ENCODE data around the gene CHRM2. TPM values are rescaled to one million over a fixed set of nuclear protein-coding genes. Genes with fewer than 3 reads are reported as not detected.

The CHRM2 gene
- total RNA-seq, 6 donors from 2014 or later, result 1.3 to 8.5 (median 3.0) TPM

GRCh38 chr7:137000621-137001020, 132.2 kb downstream of the CHRM2 start:
- no peaks in the 10 kb centered on the region for H3K9me3 ChIP-seq
- no peaks in the 10 kb centered on the region for H3K27me3 ChIP-seq
- H3K4me3 ChIP-seq, result no peak overlapping the region
- H3K27ac ChIP-seq, result no peak overlapping the region
- H3K36me3 ChIP-seq, result no peaks in the 10 kb centered on the region
- DNase-seq (no peak), ATAC-seq (ENCODE audit: low FRiP score in 2 of 2) (no peak)
- TF ChIP-seq POLR2A (IDR thresholded peaks at IDR 0.05), result no peak
- TF ChIP-seq POLR2AphosphoS5 (IDR thresholded peaks at IDR 0.05), result no peak
- no peak for TF ChIP-seq CTCF (IDR thresholded peaks at IDR 0.05)
- no peak for TF ChIP-seq EP300 (IDR thresholded peaks at IDR 0.05)
- 56 to 75% methylated on average over 2 of the region's 2 CpGs for WGBS, 2 donors
- H3K4me1 ChIP-seq, result no peaks in the 10 kb centered on the region

GRCh38 chr7:137001041-137001440, 132.6 kb downstream of the CHRM2 start:
- no peaks in the 10 kb centered on the region for H3K27me3 ChIP-seq
- H3K27ac ChIP-seq, result no peak overlapping the region
- DNase-seq (no peak), ATAC-seq (ENCODE audit: low FRiP score in 2 of 2) (no peak)
- no peaks in the 10 kb centered on the region for H3K36me3 ChIP-seq
- no peaks in the 10 kb centered on the region for H3K9me3 ChIP-seq
- TF ChIP-seq POLR2A (IDR thresholded peaks at IDR 0.05) (no peak), POLR2AphosphoS5 (IDR thresholded peaks at IDR 0.05) (no peak), CTCF (IDR thresholded peaks at IDR 0.05) (no peak), EP300 (IDR thresholded peaks at IDR 0.05) (no peak)
- H3K4me3 ChIP-seq, result no peak overlapping the region
- no peaks in the 10 kb centered on the region for H3K4me1 ChIP-seq
- 21 to 37% methylated on average over 2 of the region's 2 CpGs for WGBS, 2 donors

GRCh38 chr7:137001478-137001877, 133.0 kb downstream of the CHRM2 start:
- DNase-seq, result no peak
- H3K4me3 ChIP-seq, result no peak overlapping the region
- 78 to 90% methylated on average over 3 of the region's 3 CpGs for WGBS, 2 donors
- H3K36me3 ChIP-seq, result no peaks in the 10 kb centered on the region
- no peak for ATAC-seq (ENCODE audit: low FRiP score in 2 of 2)
- no peak overlapping the region for H3K27ac ChIP-seq
- no peak for TF ChIP-seq POLR2A (IDR thresholded peaks at IDR 0.05)
- no peak for TF ChIP-seq EP300 (IDR thresholded peaks at IDR 0.05)
- no peak for TF ChIP-seq POLR2AphosphoS5 (IDR thresholded peaks at IDR 0.05)
- TF ChIP-seq CTCF (IDR thresholded peaks at IDR 0.05), result no peak
- H3K9me3 ChIP-seq, result no peaks in the 10 kb centered on the region
- no peaks in the 10 kb centered on the region for H3K4me1 ChIP-seq
- H3K27me3 ChIP-seq, result no peaks in the 10 kb centered on the region

- DNase-seq (no peak), ATAC-seq (ENCODE audit: low FRiP score in 2 of 2) (no peak)
- 88 to 93% methylated on average over 2 of the region's 2 CpGs for WGBS, 2 donors
- Histone ChIP-seq H3K4me1 (peaks cover 0 to 3% (median 0%) of the 10 kb centered on the region in 4 donors), H3K4me3 (no peak overlapping the region), H3K9me3 (no peaks in the 10 kb centered on the region), H3K27me3 (no peaks in the 10 kb centered on the region), H3K27ac (no peak overlapping the region), H3K36me3 (no peaks in the 10 kb centered on the region)
- no peak for TF ChIP-seq EP300 (IDR thresholded peaks at IDR 0.05)
- no peak for TF ChIP-seq CTCF (IDR thresholded peaks at IDR 0.05)
- no peak for TF ChIP-seq POLR2A (IDR thresholded peaks at IDR 0.05)
- TF ChIP-seq POLR2AphosphoS5 (IDR thresholded peaks at IDR 0.05), result no peak
Observed at GRCh38 chr7:137003086-137003485, 134.6 kb downstream of the CHRM2 start.

GRCh38 chr7:137003566-137003965, 135.1 kb downstream of the CHRM2 start:
- H3K36me3 ChIP-seq, result no peaks in the 10 kb centered on the region
- WGBS, 2 donors, result 79 to 82% methylated on average over 2 of the region's 2 CpGs
- no peaks in the 10 kb centered on the region for H3K9me3 ChIP-seq
- H3K27ac ChIP-seq, result no peak overlapping the region
- no peak for TF ChIP-seq EP300 (IDR thresholded peaks at IDR 0.05)
- TF ChIP-seq CTCF (IDR thresholded peaks at IDR 0.05), result no peak
- TF ChIP-seq POLR2A (IDR thresholded peaks at IDR 0.05), result no peak
- TF ChIP-seq POLR2AphosphoS5 (IDR thresholded peaks at IDR 0.05), result no peak
- H3K27me3 ChIP-seq, result no peaks in the 10 kb centered on the region
- DNase-seq, result no peak
- H3K4me1 ChIP-seq, result peaks cover 0 to 3% (median 0%) of the 10 kb centered on the region in 4 donors
- H3K4me3 ChIP-seq, result no peak overlapping the region
- no peak for ATAC-seq (ENCODE audit: low FRiP score in 2 of 2)

Data from upper lobe of left lung (tissue), 6 donors.